Stimulated activated CD8-positive, alpha-beta memory T cell treated with anti-CD3 and anti-CD28 coated beads, Interleukin-4, amount 100 ng/mL, for 4 hours (primary cell): Measurements from ENCODE around the gene HSFX4.
"Not testable (repeated sequence)": the region's sequence is repeated elsewhere in the genome, so short reads cannot be mapped to it uniquely, and the experiment has no call there.

Source experiments
- DNase-seq, 2 donors: peaks; one replicate each; pipeline ENCODE4 v3.0.0-alpha.2; 2020; ENCODE audit warnings: low read depth in 2 of 2, low spot score in 1 of 2

Gene HSFX4, protein sequence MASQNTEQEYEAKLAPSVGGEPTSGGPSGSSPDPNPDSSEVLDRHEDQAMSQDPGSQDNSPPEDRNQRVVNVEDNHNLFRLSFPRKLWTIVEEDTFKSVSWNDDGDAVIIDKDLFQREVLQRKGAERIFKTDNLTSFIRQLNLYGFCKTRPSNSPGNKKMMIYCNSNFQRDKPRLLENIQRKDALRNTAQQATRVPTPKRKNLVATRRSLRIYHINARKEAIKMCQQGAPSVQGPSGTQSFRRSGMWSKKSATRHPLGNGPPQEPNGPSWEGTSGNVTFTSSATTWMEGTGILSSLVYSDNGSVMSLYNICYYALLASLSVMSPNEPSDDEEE

DNA sequence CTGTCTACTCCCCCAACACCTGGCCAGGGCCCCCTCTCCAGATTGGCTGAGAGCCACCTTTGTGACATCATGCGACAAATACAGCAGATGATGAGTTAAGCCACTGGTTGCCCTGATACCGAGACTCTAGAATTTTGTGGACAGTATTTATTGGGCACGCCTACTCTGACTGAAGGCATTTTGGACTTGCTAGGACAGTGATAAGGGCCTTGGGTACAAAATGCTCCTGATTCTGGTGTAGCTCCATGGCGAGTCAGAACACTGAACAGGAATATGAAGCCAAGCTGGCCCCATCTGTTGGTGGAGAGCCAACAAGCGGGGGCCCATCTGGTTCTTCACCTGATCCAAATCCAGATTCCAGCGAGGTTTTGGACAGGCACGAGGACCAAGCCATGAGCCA, at the start of gene HSFX4:
TSS of gene HSFX4 (plus strand) at position 174 of the 400 bp plus-strand sequence. CDS start at position 246, 72 bp downstream.
- not testable (repeated sequence) for DNase-seq

DNA sequence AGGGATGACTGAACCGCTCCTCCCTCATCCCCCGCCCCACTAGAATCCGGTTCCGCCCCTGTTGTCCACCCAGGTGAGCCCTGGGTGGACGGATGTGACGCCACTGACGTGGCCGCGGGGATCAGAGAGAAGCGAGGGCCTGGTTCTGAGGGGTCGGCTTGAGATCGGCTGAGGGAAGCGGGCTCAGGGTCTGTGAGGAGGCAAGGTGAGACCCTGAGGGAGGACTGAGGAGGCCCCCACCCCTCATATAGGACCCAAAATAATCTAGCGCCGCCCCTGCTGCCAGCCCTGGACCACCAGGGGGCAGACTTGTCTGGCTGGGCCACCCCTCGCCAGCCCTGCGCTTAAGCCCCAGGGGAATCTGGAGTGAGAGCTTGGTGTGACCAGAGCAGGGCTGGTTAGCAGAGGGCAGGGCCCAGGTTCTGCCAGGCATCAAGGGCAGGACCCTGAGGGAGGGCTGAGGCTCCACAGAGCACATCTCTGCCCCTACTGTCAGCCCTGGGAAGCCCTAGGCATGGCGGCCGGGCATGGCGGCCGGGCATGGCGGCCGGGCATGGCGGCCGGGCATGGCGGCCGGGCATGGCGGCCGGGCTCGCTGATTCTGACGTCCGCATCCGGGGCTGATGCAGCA, 48.2 kb upstream of the HSFX4 start, which contains the start of gene MAGEA8:
TSS of gene MAGEA8 (plus strand) at position 103 of the 631 bp plus-strand sequence. CDS start 3,090 bp downstream, outside the sequence.
- no peak for DNase-seq

DNA sequence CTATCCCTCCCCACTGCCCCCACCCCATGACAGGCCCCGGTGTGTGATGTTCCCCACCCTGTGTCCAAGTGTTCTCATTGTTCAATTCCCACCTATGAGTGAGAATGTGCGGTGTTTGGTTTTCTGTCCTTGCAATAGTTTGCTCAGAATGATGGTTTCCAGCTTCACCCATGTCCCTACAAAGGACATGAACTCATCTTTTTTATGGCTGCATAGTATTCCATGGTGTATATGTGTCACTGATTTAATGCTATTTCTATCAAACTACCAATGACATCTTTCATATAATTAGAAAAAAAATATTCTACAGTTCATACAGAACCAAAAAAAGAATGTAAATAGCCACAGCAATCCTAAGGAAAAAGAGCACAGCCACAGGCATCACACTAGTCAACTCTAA, 38.5 kb upstream of the HSFX4 start:
- DNase-seq, result not testable (repeated sequence)

DNA sequence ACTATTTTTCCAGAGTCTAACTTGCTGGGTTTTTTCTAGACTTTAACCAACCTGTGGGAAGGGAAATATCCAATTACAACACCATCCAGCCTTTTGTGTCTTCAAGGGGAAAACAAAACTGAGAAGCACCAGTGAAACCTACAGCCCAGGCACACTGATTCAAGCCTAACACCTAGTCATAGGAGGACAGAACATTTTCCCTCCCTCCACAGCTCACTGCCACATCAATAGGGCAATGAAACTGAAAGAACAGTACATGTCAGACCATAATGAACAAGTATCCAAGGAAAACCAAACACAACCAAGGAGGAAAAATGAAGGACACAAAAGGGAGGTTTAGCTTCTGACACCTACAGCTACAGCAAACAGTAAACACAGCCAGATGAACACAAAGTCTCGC, 30.8 kb upstream of the HSFX4 start:
- DNase-seq, result no peak

DNA sequence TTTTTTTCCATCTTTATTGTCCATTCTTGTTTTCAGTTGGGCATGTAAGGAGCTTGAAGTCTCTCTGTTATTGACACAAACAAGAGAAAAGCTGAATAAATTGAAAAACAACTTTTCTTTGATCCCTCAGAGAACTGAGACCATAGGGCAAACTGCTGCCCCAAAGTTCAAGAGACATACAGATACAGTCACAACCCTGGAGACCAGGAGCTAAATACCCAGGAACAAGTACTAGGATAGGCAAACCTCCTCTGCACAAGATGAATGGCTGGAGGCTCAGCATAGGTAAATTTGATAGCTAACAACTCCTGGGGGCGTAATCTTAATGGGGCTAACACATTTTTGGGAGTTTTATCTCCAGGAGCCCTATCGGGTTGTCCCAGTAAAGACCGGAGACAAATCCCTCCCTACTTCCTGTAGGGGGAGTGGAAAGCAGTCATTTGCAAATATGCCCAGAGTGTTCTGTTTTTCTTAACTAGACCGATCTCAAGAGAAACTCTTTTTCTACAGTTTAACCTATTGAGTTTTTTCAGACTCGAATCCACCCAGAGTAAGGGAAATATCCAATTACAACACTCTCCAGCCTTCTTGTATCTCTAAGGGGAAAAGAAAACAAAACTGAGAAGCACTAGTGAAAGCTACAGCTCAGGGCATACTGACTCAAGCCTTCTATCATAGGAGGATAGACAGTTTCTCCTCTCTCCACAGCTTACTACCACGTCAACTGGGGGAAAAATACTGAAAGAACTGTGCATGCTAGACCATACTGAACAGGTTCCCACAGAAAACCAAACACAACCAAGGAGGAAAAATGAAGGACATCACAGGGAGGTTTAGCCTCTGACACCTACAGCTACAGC, 25.3 kb upstream of the HSFX4 start:
- no peak for DNase-seq

DNA sequence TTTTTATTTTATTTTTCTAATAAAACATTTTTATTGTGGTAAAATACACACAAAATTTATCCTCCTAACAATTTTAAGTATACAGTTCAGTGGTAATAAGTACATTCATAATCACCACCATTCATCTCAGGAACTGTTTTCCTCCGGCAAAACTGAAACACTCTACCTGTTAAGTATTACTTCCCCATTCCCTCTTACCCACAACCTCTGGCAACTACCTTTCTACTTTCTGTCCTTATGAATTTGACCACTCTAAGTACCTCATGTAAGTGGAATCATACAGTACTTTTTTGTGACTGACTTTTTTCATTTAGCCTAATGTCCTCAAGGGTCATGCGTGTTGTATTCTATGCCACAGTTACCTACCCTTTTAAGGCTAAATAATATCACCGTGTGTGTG, 21.1 kb upstream of the HSFX4 start:
- DNase-seq, result no peak

DNA sequence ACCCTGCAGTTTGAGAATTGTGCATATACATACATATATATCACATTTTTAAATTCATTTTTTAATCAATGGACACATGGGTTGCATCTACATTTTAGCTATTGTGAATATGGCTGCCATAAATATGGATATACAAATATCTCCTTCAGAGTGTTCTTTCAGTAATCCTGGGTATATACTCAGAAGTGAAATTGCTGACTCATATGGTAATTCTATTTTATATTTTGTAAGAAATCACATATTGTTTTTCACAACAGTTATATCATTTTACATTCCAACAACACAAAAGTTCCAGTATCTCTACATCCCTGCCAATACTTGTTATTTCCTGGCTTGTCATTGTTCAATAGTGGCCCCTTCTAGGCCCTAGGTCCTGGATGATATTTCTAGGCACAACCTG, 20.6 kb upstream of the HSFX4 start:
- no peak for DNase-seq

DNA sequence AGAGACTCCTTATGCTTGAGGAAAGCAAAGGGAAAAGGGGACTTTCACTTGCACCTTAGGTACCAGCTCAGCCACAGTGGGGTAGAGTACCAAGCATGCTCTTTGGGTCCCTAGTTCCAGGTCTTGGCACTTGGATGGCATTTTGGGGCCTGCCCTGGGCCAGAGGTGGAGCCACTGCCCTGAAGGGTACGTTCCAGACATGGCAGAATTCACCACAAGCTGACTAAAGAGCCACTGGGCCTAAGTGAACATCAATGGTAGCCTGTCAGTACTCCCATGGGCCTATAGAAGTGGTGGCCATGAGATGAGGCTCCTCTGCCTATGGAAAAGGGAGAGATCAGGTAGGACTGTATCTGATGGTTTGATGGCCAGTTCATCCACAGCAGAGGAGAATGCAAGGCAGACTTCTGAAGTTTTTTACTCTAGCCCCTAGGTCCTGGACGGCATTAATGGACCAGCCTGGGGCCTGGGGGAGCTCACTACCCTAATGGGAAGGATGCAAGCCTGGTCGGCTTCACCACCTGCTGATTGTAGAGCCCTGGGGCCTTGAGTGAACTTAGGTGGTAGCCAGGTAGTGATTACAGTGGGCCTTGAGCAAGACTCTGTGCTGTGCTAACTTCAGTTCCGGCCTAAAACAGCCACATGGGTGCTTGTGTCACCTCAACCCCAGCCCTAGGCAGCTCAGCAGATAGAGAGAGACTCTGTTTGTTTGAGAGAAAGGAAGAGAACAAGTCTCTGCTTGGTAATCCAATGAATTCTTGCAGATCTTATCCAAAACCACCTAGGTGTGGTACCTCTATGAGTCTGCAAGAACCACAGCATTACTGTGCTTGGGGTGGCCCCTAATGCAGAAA, 19.8 kb upstream of the HSFX4 start:
- no peak for DNase-seq

DNA sequence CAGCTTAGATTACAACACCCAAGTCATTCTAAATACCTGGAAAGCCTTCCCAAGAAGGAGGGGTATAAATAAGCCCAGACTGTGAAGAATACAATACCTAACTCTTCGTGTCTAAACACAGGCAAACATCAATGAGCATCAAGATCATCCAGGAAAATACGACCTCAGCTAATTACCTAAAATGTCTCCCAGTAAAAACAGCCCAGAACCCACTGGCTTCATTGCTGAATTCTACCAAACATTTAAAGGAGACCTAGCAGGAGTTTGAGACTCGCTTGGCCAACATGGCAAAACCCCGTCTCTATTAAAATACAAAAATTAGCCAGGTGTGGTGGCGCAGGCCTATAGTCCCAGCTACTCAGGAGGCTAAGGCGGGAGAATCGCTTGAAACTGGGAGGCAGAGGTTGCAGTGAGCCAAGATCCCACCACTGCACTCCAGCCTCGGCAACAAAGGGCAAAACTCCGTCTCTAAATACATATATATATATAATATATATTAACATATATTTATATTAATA, 19.1 kb upstream of the HSFX4 start:
- no peak for DNase-seq

DNA sequence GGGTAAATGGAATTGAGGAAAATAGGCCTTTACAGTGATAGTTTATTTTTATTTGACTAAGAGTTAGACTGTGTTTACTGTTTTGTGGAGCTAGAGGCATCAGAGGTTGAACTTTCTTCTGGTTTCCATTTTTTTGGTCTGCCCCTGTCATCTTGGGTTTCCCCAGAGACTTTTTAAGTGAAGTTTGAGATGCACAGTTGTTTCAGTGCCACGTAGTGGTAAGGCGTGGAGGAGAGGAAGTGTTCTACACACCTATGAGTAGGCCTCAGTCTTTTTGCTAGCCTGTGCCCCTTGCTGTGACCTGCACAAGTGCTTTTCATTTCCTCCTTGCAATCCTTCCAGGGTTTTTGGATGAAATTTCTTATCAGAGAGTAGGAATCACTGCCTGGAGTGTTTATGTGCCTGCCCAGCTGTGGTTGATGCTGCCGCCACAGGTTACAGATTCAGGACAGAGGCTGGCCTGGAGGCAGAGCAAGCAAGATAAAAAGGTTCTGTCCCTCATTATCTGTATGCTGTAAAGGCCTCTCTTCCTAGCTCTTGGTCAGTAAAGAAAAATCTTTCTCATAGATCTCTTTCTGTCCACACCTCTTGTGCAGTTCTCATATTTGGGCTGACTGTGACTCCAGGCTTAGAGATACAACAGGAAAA, 12.5 kb upstream of the HSFX4 start:
- no peak for DNase-seq

DNA sequence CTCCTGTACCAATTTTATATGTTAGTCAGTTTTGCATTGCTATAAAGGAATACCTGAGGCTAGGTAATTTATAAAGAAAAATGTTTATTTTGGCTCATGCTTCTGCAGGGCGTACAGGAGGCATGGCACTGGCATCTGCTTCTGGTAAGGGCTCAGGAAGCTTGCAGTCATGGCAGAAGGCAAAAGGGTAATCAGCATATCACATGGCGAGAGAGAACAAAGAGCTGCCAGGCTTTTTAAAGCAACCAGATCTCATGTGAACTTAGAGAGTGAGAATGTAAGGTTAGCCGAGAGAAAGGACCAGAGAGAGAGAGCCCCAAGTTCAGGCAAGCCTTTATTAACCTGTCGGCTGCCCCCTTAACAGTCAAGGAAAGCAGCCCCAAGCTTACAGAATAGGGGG, 5.5 kb upstream of the HSFX4 start:
- not testable (repeated sequence) for DNase-seq

DNA sequence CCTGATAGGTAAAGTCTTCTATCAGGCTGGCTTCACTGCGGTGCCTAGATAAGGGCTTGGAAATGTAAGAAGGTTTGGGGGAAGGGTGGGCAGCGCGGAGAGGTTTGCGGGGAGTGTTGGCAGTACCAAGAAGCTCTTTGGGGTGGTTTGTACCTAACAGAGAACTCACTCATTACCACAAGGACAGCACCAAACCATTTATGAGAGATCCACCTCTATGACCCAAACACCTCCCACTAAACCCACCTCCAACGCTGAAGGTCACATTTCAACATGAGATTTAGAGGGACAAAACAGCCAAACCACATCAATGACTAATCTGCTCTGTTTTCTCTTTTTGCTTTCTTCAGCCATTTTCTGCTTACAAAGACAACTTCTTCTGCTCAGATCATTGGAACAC, 4.9 kb upstream of the HSFX4 start:
- DNase-seq, result not testable (repeated sequence)

DNA sequence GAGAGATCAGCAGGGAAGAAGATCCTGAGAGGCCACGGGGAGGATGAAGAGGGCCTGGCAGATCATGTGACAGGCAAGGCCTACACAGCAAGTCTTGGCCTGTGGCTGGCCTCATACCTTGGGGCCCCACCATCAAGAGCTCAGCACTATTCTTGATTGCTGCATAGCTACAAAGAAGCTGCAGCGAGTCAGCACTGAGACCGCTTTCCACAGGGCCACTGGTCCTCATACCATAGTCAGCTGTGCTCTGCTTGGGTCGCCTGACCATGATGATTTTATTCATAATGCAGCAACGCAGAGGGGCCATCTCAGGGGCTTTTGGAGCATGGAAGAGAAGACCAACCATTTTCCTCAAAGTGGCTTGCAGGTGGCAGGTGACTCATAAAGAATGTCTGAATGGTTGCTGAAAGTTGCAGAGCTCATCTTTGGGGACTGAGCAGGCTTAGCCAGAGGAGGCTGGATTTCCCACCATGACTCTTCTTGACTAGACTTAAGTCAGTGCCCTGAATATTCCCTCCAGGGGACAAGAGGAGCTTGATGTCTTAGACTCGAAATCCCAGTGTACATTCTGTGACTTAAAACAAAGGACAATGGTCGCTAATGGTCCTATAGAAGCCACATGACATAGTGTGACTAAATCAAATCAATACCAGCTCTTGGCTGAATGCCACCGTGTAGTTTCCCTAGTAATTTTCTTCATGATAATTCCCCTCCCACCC, 2.0 kb upstream of the HSFX4 start:
- not testable (repeated sequence) for DNase-seq

DNA sequence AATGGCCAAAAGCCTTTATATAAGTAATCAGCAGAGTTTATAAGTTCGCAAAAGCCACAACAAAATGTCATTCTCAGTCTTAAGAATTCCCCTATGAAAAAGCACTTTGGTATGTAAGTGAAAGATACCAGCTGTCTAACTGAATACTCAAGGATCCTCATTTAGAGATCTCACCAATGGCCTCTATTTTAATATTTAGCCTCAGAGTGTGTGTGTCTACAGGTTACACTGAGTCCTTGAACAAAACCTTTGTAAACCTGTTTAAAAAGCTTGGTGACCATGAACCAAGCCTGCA, 1.5 kb upstream of the HSFX4 start:
- DNase-seq, result not testable (repeated sequence)

DNA sequence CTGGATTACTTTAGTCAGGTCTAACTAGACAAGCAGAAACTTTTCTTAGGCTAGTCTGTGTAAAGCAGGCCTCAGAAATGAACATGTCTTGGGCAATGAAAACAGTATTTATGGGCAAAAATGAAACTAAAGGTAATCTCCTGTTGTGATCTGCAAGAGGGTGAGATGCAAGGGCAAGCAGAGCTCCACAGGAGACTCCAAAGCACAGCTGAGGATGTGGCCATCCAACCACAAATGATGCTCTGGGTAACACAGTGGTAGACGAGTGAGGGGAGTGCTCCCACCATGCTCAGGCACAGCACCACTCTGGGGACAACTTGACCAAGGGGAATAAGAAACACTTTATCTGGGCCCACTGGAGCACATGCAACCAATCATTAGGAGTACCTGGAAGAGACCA, 738 bp upstream of the HSFX4 start:
- not testable (repeated sequence) for DNase-seq

DNA sequence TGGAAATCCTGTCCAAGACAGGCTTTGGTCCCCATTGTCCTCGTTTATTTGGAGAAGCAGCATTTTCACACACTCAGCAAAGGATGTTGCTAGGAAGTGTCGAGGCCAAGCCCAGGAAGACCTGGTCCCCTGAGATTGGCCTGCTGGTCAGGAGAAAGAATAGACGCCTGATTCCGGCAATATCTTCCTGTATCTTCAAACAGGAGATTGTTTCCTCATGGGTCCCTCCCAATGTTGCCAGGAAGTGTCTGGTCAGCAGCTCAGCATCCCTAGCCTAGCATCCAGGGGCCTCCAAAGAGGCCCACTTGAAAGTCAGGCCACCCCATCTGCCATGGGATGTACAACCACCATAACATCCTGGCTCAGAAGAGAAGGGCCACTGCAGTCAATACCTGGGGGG, 2.0 kb downstream of the HSFX4 start:
- not testable (repeated sequence) for DNase-seq

DNA sequence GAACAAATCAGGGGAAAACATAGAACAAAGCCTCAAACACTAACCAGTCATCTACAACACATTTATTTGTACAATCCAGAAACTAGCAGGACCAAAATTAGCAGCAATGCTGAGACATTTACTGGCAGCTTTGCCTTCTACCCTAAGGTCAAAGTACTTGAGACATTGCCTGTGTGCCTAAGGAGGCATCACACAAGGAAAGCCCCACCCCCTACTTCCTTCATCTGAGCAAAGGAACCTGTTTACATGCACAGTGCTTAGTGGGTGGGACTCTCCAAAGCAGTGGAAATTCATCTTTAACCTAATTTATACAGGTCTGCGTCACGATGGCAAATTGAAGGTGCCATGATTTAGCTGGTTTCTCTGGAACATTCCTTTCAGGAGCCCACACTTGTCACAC, 2.8 kb downstream of the HSFX4 start:
- not testable (repeated sequence) for DNase-seq

DNA sequence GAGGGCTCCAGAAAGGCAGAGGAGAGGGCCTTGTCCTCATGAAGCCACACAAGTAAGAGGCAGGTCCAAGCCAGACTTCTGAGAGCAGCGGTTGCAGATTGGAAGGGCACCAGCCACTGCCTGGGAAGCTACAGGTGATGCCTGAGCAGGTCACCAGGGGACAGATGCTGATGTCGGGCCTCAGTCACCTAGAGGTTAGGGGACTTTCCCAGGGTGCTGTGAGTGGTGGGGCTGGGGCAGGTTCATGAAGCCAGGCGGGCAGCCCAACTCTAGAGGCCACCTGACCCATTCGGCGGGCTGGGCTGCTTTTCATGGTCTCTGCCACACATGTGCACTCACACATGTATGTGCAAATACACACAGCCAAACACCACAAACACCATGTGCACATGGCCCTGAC, 3.6 kb downstream of the HSFX4 start:
- DNase-seq, result not testable (repeated sequence)

DNA sequence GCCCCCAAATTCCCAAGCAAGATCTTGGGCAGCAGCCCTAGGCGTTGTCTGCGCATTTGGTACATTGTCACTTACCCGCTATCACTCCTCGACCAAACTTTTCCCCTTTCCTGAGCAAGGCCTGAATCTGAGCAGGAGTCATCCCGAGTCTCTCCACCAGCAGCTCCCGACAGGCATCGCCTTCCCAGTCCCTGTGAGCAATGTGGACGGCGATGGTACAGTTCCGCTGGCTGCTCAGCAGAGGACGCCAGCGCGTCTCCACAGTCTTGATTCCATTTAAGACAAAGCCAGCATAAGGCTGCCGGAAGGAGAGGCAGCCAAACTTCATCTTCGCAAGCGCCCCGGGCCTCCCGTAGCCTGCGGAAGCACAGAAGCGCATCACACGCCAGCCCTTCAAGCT, 4.2 kb downstream of the HSFX4 start:
- not testable (repeated sequence) for DNase-seq

DNA sequence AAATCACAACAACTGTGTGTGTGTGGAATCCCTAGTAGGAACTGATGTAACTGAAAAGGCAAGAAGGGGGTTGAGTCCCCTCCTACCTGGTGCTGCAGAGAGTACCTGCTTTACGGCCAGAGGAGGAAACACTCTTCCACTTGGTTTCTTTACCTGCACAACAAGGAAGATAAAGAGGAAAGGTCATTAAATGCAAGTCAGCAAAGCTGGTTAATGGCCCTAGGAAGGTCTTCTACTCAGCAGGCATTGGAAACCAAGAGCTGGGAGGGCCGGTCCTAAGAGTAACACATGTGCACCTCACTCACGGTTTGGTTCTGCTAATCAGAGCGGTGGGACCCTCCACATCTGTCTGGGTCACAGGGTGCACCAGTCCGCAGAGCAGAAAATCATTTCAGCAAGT, 8.0 kb downstream of the HSFX4 start:
- not testable (repeated sequence) for DNase-seq
